Aorta (tissue), 5 donors: Measurements from ENCODE around the gene CTNS. TPM values are rescaled to one million over a fixed set of nuclear protein-coding genes. Genes with fewer than 3 reads are reported as not detected.

Experiments
- ATAC-seq: fragments of 200-7000 bp; cut with Tn5 transposase; one replicate; pipeline ENCODE4 v1.9.1; 2022; ENCODE audit warnings: moderate library complexity; ENCODE audit not compliant: low FRiP score
- DNase-seq, 2 donors: peaks; one replicate each; pipeline ENCODE4 v3.0.0-alpha.2; 2020
- H3K27ac ChIP-seq, 2 donors: one replicate each; pipeline ENCODE4 v1.5.1; 2013; ENCODE audit warnings: low read length in 2 of 2, mild to moderate bottlenecking in 2 of 2, moderate library complexity in 2 of 2, control low read depth in 1 of 2, inconsistent platforms in 1 of 2, low read depth in 1 of 2
- H3K27me3 ChIP-seq, 2 donors: one replicate each; pipeline ENCODE4 v1.6.1; 2013; ENCODE audit warnings: control low read depth in 1 of 2, low read length in 1 of 2, mild to moderate bottlenecking in 1 of 2, moderate library complexity in 1 of 2; ENCODE audit not compliant: insufficient read depth in 2 of 2, control insufficient read depth in 1 of 2
- H3K36me3 ChIP-seq, 2 donors: one replicate each; pipeline ENCODE4 v1.6.1; 2013; ENCODE audit warnings: control low read depth in 1 of 2, low read length in 1 of 2, mild to moderate bottlenecking in 1 of 2; ENCODE audit not compliant: insufficient read depth in 2 of 2, control insufficient read depth in 1 of 2
- H3K4me1 ChIP-seq, 2 donors: one replicate each; pipeline ENCODE4 v1.6.1; 2013; ENCODE audit warnings: low read length in 2 of 2, control low read depth in 1 of 2, mild to moderate bottlenecking in 1 of 2, moderate library complexity in 1 of 2; ENCODE audit not compliant: insufficient read depth in 2 of 2, control insufficient read depth in 1 of 2
- H3K4me3 ChIP-seq, 2 donors: one replicate each; pipeline ENCODE4 v1.5.1; 2013; ENCODE audit warnings: low read length in 2 of 2, control low read depth in 1 of 2, mild to moderate bottlenecking in 1 of 2
- H3K9me3 ChIP-seq: one replicate; pipeline ENCODE4 v1.6.1; 2013; ENCODE audit warnings: mild to moderate bottlenecking, low read length; ENCODE audit not compliant: control insufficient read depth
- WGBS, 2 donors: extraction: QIAGEN DNeasy Blood & Tissue Kit; methylation state at CpG; one replicate each; pipeline ENCODE4 v1.1.7; 2013; 5-methylcytosine and 5-hydroxymethylcytosine counted together
- intact Hi-C, 2 donors: fragments of 100-400 bp; cut with DNase I; formaldehyde crosslinking; loops; one replicate each; pipeline versions ENCODE4 v1.14.2 to v1.15.0; 2022
- polyA plus RNA-seq, 2 donors: library from polyadenylated mRNA; stranded (reverse); fragments of 200-250 nt; gene quantifications; one replicate each; pipeline ENCODE4 v1.2.3, GENCODE V29; 2013
- total RNA-seq, 2 donors: library from RNA; stranded (reverse); fragmentation: NEBNext Ultra II Directional; extraction: Animal tissue kit (Norgen Biotek cat#: 25700); gene quantifications; one replicate each; pipeline ENCODE4 v1.2.1, GENCODE V29; 2021
- donor health status: healthy with polysubstance abuse.
- donor health status: Bipolar disorder and iron deficiency.
- donor health status: DM: no; HTN: no; CAD: no.
- donor health status: DM: no; HTN: no; CAD: no.
- donor health status: DM: yes; HTN: yes; CAD: no.

CTNS gene
- total and polyA plus RNA-seq, 4 donors = 4.4 to 13.8 (median 11.4) TPM

GRCh38 chr17:3596804-3597464 is 39.6 kb upstream of the CTNS start:
- intact Hi-C loops = no loop called here
- no peak overlapping the region for H3K27ac ChIP-seq
- H3K9me3 ChIP-seq = no peaks in the 10 kb centered on the region

DNA sequence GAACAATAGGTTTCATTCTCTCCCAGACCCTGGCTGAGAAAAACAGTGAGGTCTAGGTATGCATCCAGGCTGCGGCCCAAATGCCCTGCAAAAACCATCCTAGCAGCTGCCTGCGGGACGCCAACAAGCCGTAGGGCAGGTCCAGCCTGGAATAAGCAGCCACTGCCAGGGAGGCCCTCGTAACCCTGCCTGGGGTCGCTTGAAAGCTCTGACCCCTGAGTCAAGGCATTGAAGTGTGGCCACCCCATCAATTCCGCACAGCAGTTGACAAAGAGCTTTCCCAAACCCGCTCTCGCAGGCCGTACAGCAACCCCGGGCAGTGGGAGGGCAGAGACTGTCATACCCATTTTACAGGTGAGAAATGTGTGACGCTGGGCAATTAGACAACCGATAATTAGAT is 38.5 kb upstream of the CTNS start:
- H3K4me1 ChIP-seq = no peaks in the 10 kb centered on the region
- H3K9me3 ChIP-seq = no peaks in the 10 kb centered on the region
- H3K27me3 ChIP-seq = no peaks in the 10 kb centered on the region
- H3K36me3 ChIP-seq = no peaks in the 10 kb centered on the region
- H3K27ac ChIP-seq = no peak overlapping the region
- intact Hi-C loops = no loop called here
- DNase-seq (no peak), ATAC-seq (no peak)
- WGBS, 2 donors = 84 to 86% methylated on average over 13 of the region's 13 CpGs
- no peak overlapping the region for H3K4me3 ChIP-seq

More at GRCh38 chr17:3596804-3597464, 39.6 kb upstream of the CTNS start:
- no peak overlapping the region for H3K4me3 ChIP-seq
- DNase-seq (no peak), ATAC-seq (no peak)
- no peaks in the 10 kb centered on the region for H3K4me1 ChIP-seq
- WGBS, 2 donors = 72 to 84% methylated on average over 27 of the region's 27 CpGs
- H3K27me3 ChIP-seq = no peaks in the 10 kb centered on the region
- H3K36me3 ChIP-seq = no peaks in the 10 kb centered on the region

- no peak for DNase-seq
- Histone ChIP-seq H3K4me1 (no peaks in the 10 kb centered on the region), H3K27ac (no peak overlapping the region), H3K9me3 (no peaks in the 10 kb centered on the region), H3K4me3 (no peak overlapping the region), H3K36me3 (no peaks in the 10 kb centered on the region), H3K27me3 (no peaks in the 10 kb centered on the region)
- 90 to 92% methylated on average over 15 of the region's 15 CpGs for WGBS, 2 donors
- ATAC-seq = no peak
- intact Hi-C loops = no loop called here
Measured at GRCh38 chr17:3600529-3601205, 35.9 kb upstream of the CTNS start.

GRCh38 chr17:3602499-3602898 is 34.1 kb upstream of the CTNS start:
- 67 to 74% methylated on average over 16 of the region's 16 CpGs for WGBS, 2 donors
- DNase-seq (peak in 1 of 2 donors; percentile 44), ATAC-seq (no peak)
- intact Hi-C loops = no loop called here
- Histone ChIP-seq H3K4me3 (no peak overlapping the region), H3K27me3 (no peaks in the 10 kb centered on the region), H3K4me1 (no peaks in the 10 kb centered on the region), H3K9me3 (no peaks in the 10 kb centered on the region), H3K36me3 (no peaks in the 10 kb centered on the region), H3K27ac (no peak overlapping the region)

DNA sequence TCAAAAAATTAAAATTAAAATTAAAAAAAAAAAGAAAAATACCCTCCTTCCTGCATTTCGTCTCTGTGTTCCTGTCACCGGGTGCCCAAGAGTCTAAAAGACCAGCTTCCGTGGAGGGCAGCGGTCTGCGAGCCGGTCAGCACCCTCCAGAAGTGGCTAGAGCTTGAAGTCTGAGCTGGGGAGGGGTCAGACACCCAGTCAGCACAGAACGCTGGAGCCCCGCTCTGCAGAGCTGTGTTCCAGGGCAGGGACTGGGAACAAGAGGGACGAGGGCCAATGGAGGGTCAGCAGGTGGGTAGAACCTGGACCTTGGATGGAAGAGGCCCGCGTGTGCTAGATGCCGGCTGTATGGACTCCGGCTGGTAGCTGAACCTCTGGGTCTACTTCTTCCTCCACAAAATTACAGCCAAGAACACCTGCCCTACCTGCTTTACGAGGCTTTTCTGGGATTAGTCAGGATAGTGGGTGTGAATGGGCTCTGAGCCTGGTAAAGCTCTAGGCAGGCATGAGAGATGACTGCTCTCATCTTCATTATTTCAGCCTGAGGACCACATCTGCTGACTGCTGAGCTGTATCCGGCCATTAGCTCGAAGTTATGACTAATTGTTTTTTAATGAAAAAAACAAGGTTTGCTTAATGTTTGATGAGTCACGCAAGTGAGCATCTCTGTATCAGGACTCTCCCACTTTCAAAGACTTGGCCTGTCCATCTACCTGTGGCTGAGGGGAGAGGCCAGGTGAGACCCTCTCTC is 33.3 kb upstream of the CTNS start:
- Histone ChIP-seq H3K9me3 (no peaks in the 10 kb centered on the region), H3K4me1 (no peaks in the 10 kb centered on the region), H3K36me3 (no peaks in the 10 kb centered on the region), H3K27me3 (no peaks in the 10 kb centered on the region), H3K27ac (no peak overlapping the region), H3K4me3 (no peak overlapping the region)
- ATAC-seq (no peak), DNase-seq (peak in 1 of 2 donors; percentile 37)
- intact Hi-C loops = no loop called here
- 91 to 94% methylated on average over 17 of the region's 17 CpGs for WGBS, 2 donors

- Histone ChIP-seq H3K9me3 (no peaks in the 10 kb centered on the region), H3K27ac (no peak overlapping the region), H3K4me1 (no peaks in the 10 kb centered on the region), H3K27me3 (no peaks in the 10 kb centered on the region), H3K36me3 (no peaks in the 10 kb centered on the region), H3K4me3 (no peak overlapping the region)
- ATAC-seq = no peak
- intact Hi-C loops = no loop called here
- 84 to 87% methylated on average over 4 of the region's 4 CpGs for WGBS, 2 donors
- DNase-seq = no peak
Measured at GRCh38 chr17:3603870-3604259, 32.7 kb upstream of the CTNS start.

- H3K27me3 ChIP-seq = no peaks in the 10 kb centered on the region
- WGBS, 2 donors = 94 to 95% methylated on average over 10 of the region's 10 CpGs
- no peaks in the 10 kb centered on the region for H3K9me3 ChIP-seq
- H3K36me3 ChIP-seq = peaks cover 5 to 6% of the 10 kb centered on the region in 2 donors
- intact Hi-C loops = no loop called here
- no peak overlapping the region for H3K27ac ChIP-seq
- ATAC-seq (no peak), DNase-seq (peak in 1 of 2 donors; percentile 41)
- no peak overlapping the region for H3K4me3 ChIP-seq
- no peaks in the 10 kb centered on the region for H3K4me1 ChIP-seq
Measured at GRCh38 chr17:3609689-3610088, 26.9 kb upstream of the CTNS start.

DNA sequence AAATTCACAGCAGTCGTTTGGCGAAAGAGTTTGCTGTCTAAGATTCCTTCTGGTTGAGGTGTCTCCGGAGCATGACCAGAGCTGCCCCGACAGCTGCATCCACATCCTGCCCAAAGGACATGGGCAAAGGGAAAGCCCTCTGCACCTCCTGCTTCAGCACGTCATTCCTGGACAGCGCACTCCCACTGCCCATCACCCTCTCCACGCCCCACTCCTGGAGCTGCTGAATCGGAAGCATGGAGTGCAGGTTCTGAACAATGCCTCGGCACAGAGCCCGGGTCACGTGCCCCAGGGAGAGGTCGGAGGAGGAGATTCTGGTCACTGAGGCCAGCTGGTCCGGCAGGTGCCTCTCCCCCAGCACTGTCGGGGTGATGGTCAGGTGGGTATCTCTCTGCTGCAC is 26.0 kb upstream of the CTNS start:
- intact Hi-C loops = no loop called here
- DNase-seq = peak in 1 of 2 donors; percentile 30
- Histone ChIP-seq H3K4me1 (no peaks in the 10 kb centered on the region), H3K27me3 (no peaks in the 10 kb centered on the region), H3K9me3 (no peaks in the 10 kb centered on the region), H3K27ac (no peak overlapping the region), H3K4me3 (no peak overlapping the region), H3K36me3 (peaks cover 6 to 8% of the 10 kb centered on the region in 2 donors)
- 89 to 91% methylated on average over 14 of the region's 14 CpGs for WGBS, 2 donors
- no peak for ATAC-seq
